Duodenal mucosa (tissue), 2 donors: ENCODE measurements around the gene KDM6A.

ENCODE experiments used
- H3K27ac ChIP-seq: one replicate; pipeline ENCODE4 v1.7.0; 2013; ENCODE audit warnings: low read depth, low read length
- H3K27me3 ChIP-seq, 2 donors: one replicate each; pipeline ENCODE4 v1.7.0; 2013; ENCODE audit warnings: low read length in 2 of 2, control low read depth in 1 of 2; ENCODE audit not compliant: insufficient read depth in 2 of 2, control insufficient read depth in 1 of 2
- H3K36me3 ChIP-seq, 2 donors: one replicate each; pipeline ENCODE4 v1.7.0; 2013; ENCODE audit warnings: low read length in 2 of 2, control low read depth in 1 of 2; ENCODE audit not compliant: insufficient read depth in 2 of 2, control insufficient read depth in 1 of 2
- H3K4me1 ChIP-seq, 2 donors: one replicate each; pipeline ENCODE4 v1.7.0; 2013; ENCODE audit warnings: low read length in 2 of 2, control low read depth in 1 of 2; ENCODE audit not compliant: insufficient read depth in 2 of 2, control insufficient read depth in 1 of 2
- H3K4me3 ChIP-seq, 2 donors: one replicate each; pipeline ENCODE4 v1.7.0; 2013; ENCODE audit warnings: low read length in 2 of 2, low read depth in 1 of 2
- H3K9ac ChIP-seq, 2 donors: one replicate each; pipeline ENCODE4 v1.7.0; 2013; ENCODE audit warnings: low read length in 2 of 2, low read depth in 1 of 2
- H3K9me3 ChIP-seq, 2 donors: one replicate each; pipeline ENCODE4 v1.7.0; 2013; ENCODE audit warnings: low read length in 2 of 2, control low read depth in 1 of 2; ENCODE audit not compliant: control insufficient read depth in 1 of 2

Gene KDM6A

DNA sequence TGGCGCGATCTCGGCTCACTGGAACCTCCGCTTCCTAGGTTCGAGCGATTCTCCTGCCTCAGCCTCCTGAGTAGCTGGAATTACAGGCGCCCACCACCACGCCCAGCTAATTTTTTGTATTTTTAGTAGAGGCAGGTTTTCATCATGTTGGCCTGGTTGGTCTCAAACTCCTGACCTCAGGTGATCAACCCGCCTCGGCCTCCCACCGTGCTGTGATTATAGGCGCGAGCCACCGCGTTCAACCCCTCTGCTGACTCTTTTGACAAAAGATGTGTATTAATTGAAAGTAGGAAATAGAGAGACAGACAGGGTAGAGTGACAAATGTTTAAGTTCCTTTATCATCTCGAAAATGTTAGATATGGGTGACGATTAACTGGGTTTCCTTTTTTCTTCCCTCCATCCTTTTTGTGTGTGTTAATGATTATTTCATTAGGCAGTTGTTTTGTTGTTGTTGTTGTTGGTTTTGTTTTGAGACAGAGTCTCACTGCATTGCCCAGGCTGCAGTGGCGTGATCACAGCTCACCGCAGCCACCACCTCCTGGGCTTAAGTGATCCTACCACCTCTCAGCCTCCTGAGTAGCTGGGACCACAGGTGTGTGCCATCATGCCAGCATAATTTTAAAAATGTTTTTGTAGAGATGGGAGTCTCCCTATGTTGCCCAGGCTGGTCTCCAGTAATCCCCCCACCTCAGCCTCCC is 79.5 kb downstream of the KDM6A start:
- Histone ChIP-seq H3K4me3 (no peak overlapping the region), H3K36me3 (no peaks in the 10 kb centered on the region), H3K9me3 (no peaks in the 10 kb centered on the region), H3K27me3 (no peaks in the 10 kb centered on the region), H3K9ac (no peak overlapping the region), H3K4me1 (peaks cover 0 to 3% of the 10 kb centered on the region in 2 donors), H3K27ac (no peak overlapping the region)

GRCh38 chrX:44953734-44954502 is 80.9 kb downstream of the KDM6A start:
- no peak overlapping the region for H3K27ac ChIP-seq
- H3K9me3 ChIP-seq = no peaks in the 10 kb centered on the region
- H3K4me3 ChIP-seq = no peak overlapping the region
- H3K4me1 ChIP-seq = peaks cover 0 to 3% of the 10 kb centered on the region in 2 donors
- H3K27me3 ChIP-seq = no peaks in the 10 kb centered on the region
- no peaks in the 10 kb centered on the region for H3K36me3 ChIP-seq
- no peak overlapping the region for H3K9ac ChIP-seq

DNA sequence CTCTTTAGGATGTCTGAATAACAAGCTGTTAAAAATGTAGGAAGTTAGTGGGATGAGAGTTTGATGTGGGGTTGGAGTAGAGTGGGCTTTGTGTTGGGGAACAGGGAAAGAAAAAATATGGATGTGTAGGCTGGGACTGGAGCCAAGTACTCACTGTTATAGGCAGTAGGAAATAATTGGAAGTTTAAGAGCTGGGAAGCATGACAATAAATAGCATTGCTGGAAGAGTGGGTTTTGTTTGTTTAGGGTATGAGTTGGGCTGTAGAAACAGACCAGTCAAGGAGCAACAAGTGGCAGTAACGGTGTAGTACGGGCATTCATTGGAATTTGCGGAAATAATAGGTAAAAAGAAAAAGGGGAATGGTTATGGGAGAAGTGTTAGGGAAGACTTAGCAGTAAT is 81.6 kb downstream of the KDM6A start:
- Histone ChIP-seq H3K27ac (no peak overlapping the region), H3K4me1 (peaks cover 0 to 3% of the 10 kb centered on the region in 2 donors), H3K27me3 (no peaks in the 10 kb centered on the region), H3K9ac (no peak overlapping the region), H3K9me3 (no peaks in the 10 kb centered on the region), H3K4me3 (no peak overlapping the region), H3K36me3 (no peaks in the 10 kb centered on the region)

- Histone ChIP-seq H3K4me3 (no peak overlapping the region), H3K4me1 (peaks cover 0 to 3% of the 10 kb centered on the region in 2 donors), H3K27me3 (no peaks in the 10 kb centered on the region), H3K9me3 (no peaks in the 10 kb centered on the region), H3K9ac (no peak overlapping the region), H3K36me3 (no peaks in the 10 kb centered on the region), H3K27ac (no peak overlapping the region)
These were observed 84.9 kb downstream of the KDM6A start for GRCh38 chrX:44957848-44958247.

GRCh38 chrX:44958480-44958879 is 85.5 kb downstream of the KDM6A start:
- H3K4me3 ChIP-seq = no peak overlapping the region
- H3K36me3 ChIP-seq = peaks cover 0 to 4% of the 10 kb centered on the region in 2 donors
- no peak overlapping the region for H3K27ac ChIP-seq
- no peaks in the 10 kb centered on the region for H3K9me3 ChIP-seq
- H3K27me3 ChIP-seq = no peaks in the 10 kb centered on the region
- peaks cover 0 to 3% of the 10 kb centered on the region in 2 donors for H3K4me1 ChIP-seq
- no peak overlapping the region for H3K9ac ChIP-seq

- H3K9me3 ChIP-seq = no peaks in the 10 kb centered on the region
- H3K4me1 ChIP-seq = no peaks in the 10 kb centered on the region
- no peak overlapping the region for H3K9ac ChIP-seq
- no peaks in the 10 kb centered on the region for H3K27me3 ChIP-seq
- H3K36me3 ChIP-seq = peaks cover 0 to 4% of the 10 kb centered on the region in 2 donors
- no peak overlapping the region for H3K27ac ChIP-seq
- no peak overlapping the region for H3K4me3 ChIP-seq
These were observed 89.0 kb downstream of the KDM6A start for GRCh38 chrX:44961817-44962607.

DNA sequence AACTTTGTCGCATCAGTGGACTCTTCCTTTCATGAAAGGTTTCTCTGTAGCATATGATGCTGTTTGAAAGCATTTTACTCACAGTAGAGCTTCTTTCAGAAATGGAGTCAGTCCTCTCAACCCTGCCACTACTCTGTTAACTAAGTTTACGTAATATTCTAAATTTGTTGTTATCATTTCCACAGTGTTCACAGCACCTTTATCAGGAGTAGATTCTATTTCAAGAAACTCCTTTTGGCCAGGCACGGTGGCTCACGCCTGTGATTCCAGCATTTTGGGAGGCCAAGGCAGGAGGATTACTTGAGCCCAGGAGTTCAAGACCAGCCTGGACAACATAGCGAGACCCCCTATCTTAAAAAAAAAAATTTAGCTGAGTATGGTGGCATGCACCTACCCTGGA is 90.0 kb downstream of the KDM6A start:
- Histone ChIP-seq H3K9me3 (no peaks in the 10 kb centered on the region), H3K27me3 (no peaks in the 10 kb centered on the region), H3K4me1 (no peaks in the 10 kb centered on the region), H3K36me3 (peaks cover 0 to 4% of the 10 kb centered on the region in 2 donors), H3K4me3 (no peak overlapping the region), H3K27ac (no peak overlapping the region), H3K9ac (no peak overlapping the region)

DNA sequence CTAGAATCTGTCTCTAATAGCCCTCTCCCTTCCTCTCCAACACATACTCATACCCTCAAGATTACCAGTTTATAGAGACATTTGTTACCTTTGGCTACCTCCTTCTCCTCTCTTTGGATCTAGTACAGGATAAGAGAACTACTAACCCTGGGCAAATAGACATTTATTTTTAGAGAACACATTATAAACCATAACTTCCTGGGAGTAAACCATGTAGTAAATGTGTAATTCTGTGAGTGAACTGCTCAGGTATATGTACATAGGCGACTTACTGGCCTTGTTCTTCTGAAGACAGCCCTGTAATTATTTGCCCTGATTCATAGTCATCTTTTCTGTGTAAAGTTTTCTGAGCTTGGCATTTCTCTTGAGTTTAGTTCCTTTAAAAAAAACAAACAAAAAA is 94.2 kb downstream of the KDM6A start:
- H3K4me1 ChIP-seq = peaks cover 4 to 5% of the 10 kb centered on the region in 2 donors
- H3K9me3 ChIP-seq = no peaks in the 10 kb centered on the region
- H3K4me3 ChIP-seq = no peak overlapping the region
- H3K9ac ChIP-seq = no peak overlapping the region
- H3K36me3 ChIP-seq = peaks cover 0 to 4% of the 10 kb centered on the region in 2 donors
- H3K27ac ChIP-seq = no peak overlapping the region
- no peaks in the 10 kb centered on the region for H3K27me3 ChIP-seq

DNA sequence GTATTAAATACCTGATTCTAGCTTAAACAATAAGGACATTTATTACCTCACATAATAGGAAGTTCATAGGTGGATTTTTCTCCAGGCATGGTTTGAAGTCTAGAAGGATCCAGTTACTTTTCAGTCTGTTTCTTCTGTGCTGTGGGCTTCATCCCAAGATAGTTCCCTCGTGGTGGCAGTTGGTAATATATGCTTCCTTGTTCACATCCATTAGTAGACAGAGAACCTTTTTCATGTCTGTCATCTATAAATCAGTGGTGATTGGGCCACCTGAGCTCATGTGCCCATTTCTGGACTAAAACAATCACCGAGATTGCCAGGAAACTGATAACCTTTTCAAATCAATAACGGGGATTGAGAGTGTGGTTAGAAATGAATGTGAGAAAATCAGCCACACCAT is 97.7 kb downstream of the KDM6A start:
- Histone ChIP-seq H3K27ac (no peak overlapping the region), H3K36me3 (peaks cover 0 to 2% of the 10 kb centered on the region in 2 donors), H3K9ac (no peak overlapping the region), H3K4me1 (peaks cover 4 to 5% of the 10 kb centered on the region in 2 donors), H3K9me3 (no peaks in the 10 kb centered on the region), H3K27me3 (no peaks in the 10 kb centered on the region), H3K4me3 (no peak overlapping the region)

DNA sequence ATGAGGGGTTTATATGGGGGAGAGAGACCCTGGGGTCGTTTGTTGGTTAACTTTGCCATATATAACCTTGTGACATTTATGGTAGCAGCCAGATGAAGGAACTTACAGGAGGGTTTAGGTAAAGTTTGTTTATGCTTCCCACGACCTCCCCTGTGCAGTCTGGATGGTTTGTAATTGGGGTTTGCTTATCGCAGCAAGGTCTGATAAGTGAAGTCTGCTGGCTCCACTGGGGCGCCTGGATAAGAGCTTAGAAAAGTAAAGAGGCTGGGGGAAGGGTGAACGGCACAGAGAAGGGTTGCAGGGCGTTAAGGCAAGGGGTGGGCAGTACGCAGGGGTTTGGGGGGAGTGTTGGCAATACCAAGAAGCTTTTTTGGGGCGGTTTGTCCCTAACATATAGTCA is 98.7 kb downstream of the KDM6A start:
- no peak overlapping the region for H3K27ac ChIP-seq

More for the DNA sequence above, 98.7 kb downstream of the KDM6A start:
- H3K27me3 ChIP-seq = no peaks in the 10 kb centered on the region
- no peak overlapping the region for H3K4me3 ChIP-seq
- H3K4me1 ChIP-seq = peaks cover 4 to 5% of the 10 kb centered on the region in 2 donors
- peaks cover 0 to 3% of the 10 kb centered on the region in 2 donors for H3K36me3 ChIP-seq
- H3K9ac ChIP-seq = no peak overlapping the region
- no peaks in the 10 kb centered on the region for H3K9me3 ChIP-seq
